AG04450 (cell line): ENCODE measurements around the gene JAM3. TPM values are rescaled to one million over a fixed set of nuclear protein-coding genes. Genes with fewer than 3 reads are reported as not detected.

Experiments
- CTCF ChIA-PET: fragments of 300-600, 350-600 bp; formaldehyde crosslinking; extraction: SDS; loops from one replicate; lab custom pipeline; 2022; ENCODE audit warnings: antibody characterized with exemption, inconsistent platforms; lab: Charles Lee
- POLR2A ChIA-PET: fragments of 350-600 bp; formaldehyde crosslinking; extraction: SDS; loops from one replicate; lab custom pipeline; 2021; ENCODE audit warnings: antibody characterized with exemption, inconsistent platforms; lab: Yijun Ruan, JAX
- DNase-seq: peaks from one replicate; pipeline ENCODE4 v3.0.0-alpha.2; 2011; ENCODE audit warnings: low read depth, low spot score
- H3K27ac ChIP-seq: one replicate; pipeline ENCODE4 v1.5.1; 2012; ENCODE audit warnings: low read depth, low read length, control low read depth
- H3K27me3 ChIP-seq: one replicate; pipeline ENCODE4 v1.6.0; 2012; ENCODE audit warnings: low read length; ENCODE audit not compliant: control insufficient read depth, insufficient read depth
- H3K4me3 ChIP-seq: 2 replicates; pipeline ENCODE4 v1.5.1; 2011; ENCODE audit warnings: mild to moderate bottlenecking, low read depth, low read length, control low read depth
- H3K9me3 ChIP-seq: 2 replicates; pipeline ENCODE4 v1.5.1; 2012; ENCODE audit warnings: low read length; ENCODE audit not compliant: control insufficient read depth, insufficient read depth
- CTCF ChIP-seq: IDR thresholded peaks from 2 replicates; pipeline ENCODE4 v1.5.1; 2011; ENCODE audit warnings: low read depth, low read length, control low read depth, inconsistent platforms
- polyA plus RNA-seq: library from polyadenylated mRNA; depleted of rRNA; stranded (reverse); fragments of >200 nt; gene quantifications from 2 replicates; pipeline ENCODE4 v1.2.3, GENCODE V29; 2011

JAM3 gene
- polyA plus RNA-seq, 1 experiment: 79.6 TPM

- Histone ChIP-seq H3K27me3 (peaks cover 4% of the 10 kb centered on the region), H3K9me3 (no peaks in the 10 kb centered on the region), H3K27ac (no peak overlapping the region), H3K4me3 (no peak overlapping the region)
- ChIA-PET CTCF (interaction anchor here (1.0 to 7.1 kb wide), 7 partner anchors 10 to 178 kb away, joined by 3 to 61 read pairs (median 9); no protein-coding TSS in a partner anchor), POLR2A (interaction anchor here (1.3 kb wide), 1 partner anchor 55 kb away, joined by 4 read pairs; no protein-coding TSS in a partner anchor)
- no peak for DNase-seq
- TF ChIP-seq CTCF: no peak
Measured at GRCh38 chr11:134071306-134071705, 2.4 kb downstream of the JAM3 start.

GRCh38 chr11:134071766-134072402 lies 3.0 kb downstream of the JAM3 start:
- DNase-seq: no peak
- peak; percentile 15; the same call in 1 of the 2 replicates for TF ChIP-seq CTCF
- peaks cover 4% of the 10 kb centered on the region for H3K27me3 ChIP-seq
- H3K9me3 ChIP-seq: no peaks in the 10 kb centered on the region
- ChIA-PET CTCF (interaction anchor here (0.6 to 7.1 kb wide), 13 partner anchors 10 to 208 kb away, joined by 3 to 61 read pairs (median 4); no protein-coding TSS in a partner anchor), POLR2A (interaction anchor here (1.3 kb wide), 1 partner anchor 54 kb away, joined by 4 read pairs; no protein-coding TSS in a partner anchor)
- no peak overlapping the region for H3K27ac ChIP-seq
- no peak overlapping the region for H3K4me3 ChIP-seq

GRCh38 chr11:134072844-134073243 lies 4.0 kb downstream of the JAM3 start:
- no peak for TF ChIP-seq CTCF
- Histone ChIP-seq H3K27ac (no peak overlapping the region), H3K9me3 (no peaks in the 10 kb centered on the region), H3K4me3 (no peak overlapping the region), H3K27me3 (no peaks in the 10 kb centered on the region)
- POLR2A ChIA-PET: no interaction called here
- CTCF ChIA-PET: interaction anchor here (0.6 to 7.1 kb wide), 9 partner anchors 9 to 176 kb away, joined by 3 to 61 read pairs (median 4); no protein-coding TSS in a partner anchor
- no peak for DNase-seq

GRCh38 chr11:134074346-134074745 lies 5.5 kb downstream of the JAM3 start:
- DNase-seq: no peak
- no peak overlapping the region for H3K27ac ChIP-seq
- ChIA-PET CTCF (interaction anchor here (0.7 to 1.2 kb wide), 3 partner anchors 24 to 66 kb away, joined by 3 to 6 read pairs (median 4); no protein-coding TSS in a partner anchor), POLR2A (no interaction called here)
- no peak for TF ChIP-seq CTCF
- no peak overlapping the region for H3K4me3 ChIP-seq
- no peaks in the 10 kb centered on the region for H3K9me3 ChIP-seq
- H3K27me3 ChIP-seq: no peaks in the 10 kb centered on the region

GRCh38 chr11:134074766-134075165 lies 5.9 kb downstream of the JAM3 start:
- H3K4me3 ChIP-seq: no peak overlapping the region
- CTCF ChIA-PET: interaction anchor here (0.7 to 1.2 kb wide), 3 partner anchors 25 to 65 kb away, joined by 3 to 6 read pairs (median 4); no protein-coding TSS in a partner anchor

More at GRCh38 chr11:134074766-134075165, 5.9 kb downstream of the JAM3 start:
- Histone ChIP-seq H3K27ac (no peak overlapping the region), H3K9me3 (no peaks in the 10 kb centered on the region), H3K27me3 (no peaks in the 10 kb centered on the region)
- no peak for DNase-seq
- POLR2A ChIA-PET: interaction anchor here (0.7 kb wide), 1 partner anchor 78 kb away, joined by 4 read pairs; no protein-coding TSS in a partner anchor
- TF ChIP-seq CTCF: no peak
